ENCODE data around the gene CALML4. TPM values are rescaled to one million over a fixed set of nuclear protein-coding genes. Genes with fewer than 3 reads are reported as not detected.
"Not testable (repeated sequence)": the region's sequence is repeated elsewhere in the genome, so short reads cannot be mapped to it uniquely, and the experiment has no call there.

Gene CALML4, protein sequence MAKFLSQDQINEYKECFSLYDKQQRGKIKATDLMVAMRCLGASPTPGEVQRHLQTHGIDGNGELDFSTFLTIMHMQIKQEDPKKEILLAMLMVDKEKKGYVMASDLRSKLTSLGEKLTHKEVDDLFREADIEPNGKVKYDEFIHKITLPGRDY
- total RNA-seq (2014; rRNA removed), result 2.0 and 2.2 TPM in 2 replicates
- 1.1 TPM for polyA plus RNA-seq (2012)

DNA sequence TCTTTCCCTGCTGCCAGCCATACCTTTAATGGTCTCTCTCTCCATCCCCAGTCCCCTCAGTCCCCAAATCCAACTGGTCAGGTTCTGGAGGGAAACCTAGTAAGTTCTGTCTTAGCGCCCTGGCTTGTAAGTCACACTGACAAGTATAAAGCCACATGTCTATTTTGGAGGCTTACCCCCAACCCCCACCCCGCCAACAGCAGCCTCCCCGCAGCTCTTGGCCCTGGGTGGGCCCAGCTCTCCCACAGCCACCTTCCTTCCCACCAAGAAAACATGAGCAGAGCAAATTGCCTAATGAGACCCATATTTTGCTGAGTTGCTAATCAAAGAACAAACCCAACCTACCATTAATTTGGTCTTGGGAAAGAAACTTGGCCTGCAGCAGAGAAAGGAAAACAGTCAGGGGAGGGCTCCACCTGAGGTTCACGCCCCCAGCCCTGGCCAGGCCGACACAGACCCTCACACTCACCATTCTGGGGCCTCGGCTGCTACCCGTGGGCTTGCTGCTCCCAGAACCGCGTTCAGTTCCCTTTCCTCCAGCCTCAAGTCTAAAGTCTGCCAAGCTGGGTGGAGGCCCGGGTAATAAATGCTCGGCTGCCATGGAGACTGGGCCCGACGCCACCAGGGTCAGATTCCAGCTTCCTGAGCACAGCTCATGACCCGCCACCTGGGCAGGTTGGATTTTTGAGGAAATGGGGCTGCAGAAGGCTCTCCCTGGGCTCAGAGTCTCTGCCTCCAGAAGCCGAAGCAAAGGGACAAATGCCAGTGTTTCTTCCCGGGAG, at the start of gene CALML4:
Gene CALML4, minus strand, starts transcription at position 557 of the 782 bp plus-strand sequence. Its CDS starts 85 bp downstream, at position 472.
- DNase-seq (ENCODE audit: low read depth), result no peak

DNA sequence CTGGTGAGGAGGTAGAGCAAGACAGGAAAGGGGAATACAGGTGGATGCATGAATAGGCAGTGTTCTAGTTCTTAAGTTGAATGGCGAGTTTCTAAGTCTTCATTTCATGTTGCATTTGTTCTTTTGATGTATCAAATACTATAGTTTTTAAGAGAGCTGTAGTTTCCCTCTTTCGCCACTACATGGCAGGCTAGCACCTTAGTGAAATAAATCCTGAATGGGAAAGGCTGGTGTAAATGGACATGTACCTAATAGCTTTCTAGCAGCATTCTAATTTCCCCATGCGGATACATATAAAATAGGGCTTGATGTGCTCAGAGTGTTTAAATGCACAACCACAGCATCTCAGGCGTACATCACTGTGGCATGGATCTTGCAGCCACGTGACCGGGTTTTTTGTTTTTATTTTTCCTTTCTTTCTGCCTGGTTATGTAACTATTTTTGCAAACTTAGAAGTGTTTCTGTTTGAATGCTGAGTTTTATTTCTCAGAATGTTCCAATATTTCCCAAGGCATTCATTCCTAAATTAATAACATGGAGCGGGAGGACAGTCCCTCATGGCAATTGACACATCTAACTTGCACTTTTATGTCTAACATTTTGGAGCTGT, 47.9 kb upstream of the CALML4 start:
- peak; percentile 78 for DNase-seq (ENCODE audit: low read depth)

DNA sequence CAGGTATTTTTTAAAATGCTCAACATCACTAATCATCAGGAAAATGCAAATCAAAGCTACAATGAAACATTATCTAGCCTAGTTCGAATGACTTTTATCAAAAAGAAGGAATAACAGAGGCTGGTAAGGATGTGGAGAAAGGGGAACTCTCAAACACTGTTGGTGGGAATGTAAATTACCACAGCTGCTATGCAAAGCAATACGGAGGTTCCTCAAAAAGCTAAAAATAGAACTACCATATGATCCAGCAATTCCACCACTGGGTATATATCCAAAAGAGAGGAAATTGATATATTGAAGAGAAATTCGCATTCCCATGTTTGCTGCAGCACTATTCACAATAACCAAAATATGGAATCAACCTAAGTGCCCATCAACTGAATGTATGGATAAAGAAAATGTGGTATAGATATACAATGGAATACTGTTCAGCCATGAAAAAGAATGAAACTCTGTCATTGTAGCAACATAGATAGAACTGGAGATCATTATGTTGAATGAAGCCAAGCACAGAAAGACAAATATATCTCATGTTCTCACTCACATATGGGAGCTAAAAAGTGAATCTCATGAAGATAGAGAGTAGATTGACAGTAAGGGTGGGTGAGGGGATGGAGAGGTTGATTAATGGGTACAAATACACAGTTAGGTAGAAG, 44.1 kb upstream of the CALML4 start:
- DNase-seq (ENCODE audit: low read depth), result no peak

- DNase-seq (ENCODE audit: low read depth), result no peak
These were observed 39.1 kb upstream of the CALML4 start for GRCh38 chr15:68244235-68244634.

DNA sequence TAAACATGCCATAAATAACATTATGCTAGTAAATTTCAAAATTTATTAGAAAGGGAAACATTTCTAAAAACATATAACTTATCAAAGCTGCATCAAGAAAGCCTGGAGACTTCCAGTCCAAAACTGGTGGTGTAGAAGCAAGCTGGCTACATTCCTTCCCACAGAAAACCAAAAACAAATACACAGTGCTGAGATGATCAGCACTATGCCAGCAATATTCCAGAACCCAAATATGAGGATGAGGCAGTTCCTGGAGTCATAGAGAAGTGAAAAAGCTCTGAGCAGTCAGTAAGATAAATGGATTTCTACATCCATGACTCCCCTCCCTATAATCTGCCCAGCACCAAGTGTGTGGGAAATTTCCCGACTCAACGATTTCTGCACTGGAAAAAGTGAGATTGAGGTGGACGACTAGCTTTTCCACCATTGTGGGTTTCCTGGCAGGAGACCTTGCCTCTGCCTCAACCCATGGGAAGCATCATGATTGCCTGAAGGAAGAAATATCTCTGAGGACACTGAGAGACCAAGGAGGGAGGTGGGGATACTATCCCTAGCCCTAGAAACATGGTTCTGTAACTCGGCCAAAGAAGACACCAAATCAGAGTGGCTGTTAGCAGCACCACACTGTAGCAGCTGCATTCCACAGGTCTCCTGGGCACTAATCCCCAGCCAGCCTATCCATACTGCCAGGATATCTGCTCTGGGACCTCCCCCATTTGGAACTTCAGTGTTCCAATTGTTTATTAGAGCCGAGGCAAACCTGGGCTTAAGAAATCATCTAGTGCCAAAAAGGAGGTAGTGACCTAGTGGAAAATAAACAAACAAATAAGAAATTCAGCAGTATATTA, 36.2 kb upstream of the CALML4 start:
- DNase-seq (ENCODE audit: low read depth), result no peak

DNA sequence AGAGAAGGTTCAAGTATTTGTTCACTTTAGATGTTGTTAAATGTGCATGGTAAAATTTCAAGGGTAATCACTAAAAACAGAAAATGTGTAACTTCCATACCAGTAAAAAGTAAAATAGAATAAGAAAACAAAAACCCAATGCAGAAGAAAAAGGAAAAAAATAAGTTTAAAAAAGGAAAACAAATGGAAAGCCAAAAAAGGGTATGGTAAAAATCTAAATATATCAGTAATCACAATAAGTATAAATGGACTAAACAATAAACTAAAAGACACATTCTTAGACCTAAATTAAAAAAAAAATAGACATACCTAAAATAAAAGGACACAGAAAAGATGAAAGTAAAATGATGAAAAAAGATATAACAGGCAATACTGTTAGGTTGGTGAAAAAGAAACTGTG, 33.9 kb upstream of the CALML4 start:
- DNase-seq (ENCODE audit: low read depth), result no peak

DNA sequence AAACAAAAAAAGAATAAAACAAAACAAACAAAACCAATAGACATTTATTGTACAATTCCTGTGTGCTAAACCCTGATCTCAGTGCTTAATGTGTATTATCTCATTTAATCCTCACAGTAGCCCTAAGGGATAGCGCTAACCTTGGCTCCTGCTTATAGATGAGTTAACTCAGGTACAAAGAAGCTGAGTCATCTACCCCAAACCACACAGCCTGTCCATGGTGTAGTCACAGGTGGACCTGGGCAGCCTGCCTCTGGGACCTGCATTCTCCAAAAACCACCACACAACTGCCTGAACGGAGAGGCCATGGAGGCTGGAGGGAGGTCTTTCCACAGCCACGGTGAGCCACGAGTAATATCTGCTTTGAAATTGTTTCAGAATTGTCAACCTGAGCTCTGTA, 29.9 kb upstream of the CALML4 start:
- DNase-seq (ENCODE audit: low read depth), result no peak

- not testable (repeated sequence) for DNase-seq (ENCODE audit: low read depth)
These were observed 29.4 kb upstream of the CALML4 start for GRCh38 chr15:68234520-68234919.

DNA sequence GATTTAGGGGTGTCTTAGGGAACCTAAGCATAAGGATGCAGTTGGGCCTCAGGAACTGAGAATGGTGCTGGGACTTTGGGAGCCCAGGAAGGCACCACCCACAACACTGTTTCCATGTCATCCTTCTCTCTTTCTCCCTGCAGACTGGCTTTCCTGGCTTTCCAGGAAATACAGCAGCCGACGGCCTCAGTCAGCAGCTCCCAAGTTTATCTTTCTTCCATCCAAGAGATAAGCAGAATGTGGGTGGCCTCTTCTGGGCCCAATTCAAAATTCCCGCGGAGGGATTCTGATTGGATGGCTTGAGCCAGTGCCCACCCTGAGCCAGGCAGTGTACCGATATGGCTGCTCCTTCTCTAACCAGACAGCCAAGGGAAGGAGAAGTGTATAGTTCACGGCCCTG, 28.9 kb upstream of the CALML4 start:
- DNase-seq (ENCODE audit: low read depth), result no peak

- no peak for DNase-seq (ENCODE audit: low read depth)
These were observed 27.8 kb upstream of the CALML4 start for GRCh38 chr15:68232937-68233336.

- no peak for DNase-seq (ENCODE audit: low read depth)
These were observed 27.3 kb upstream of the CALML4 start for GRCh38 chr15:68232449-68232848.

DNA sequence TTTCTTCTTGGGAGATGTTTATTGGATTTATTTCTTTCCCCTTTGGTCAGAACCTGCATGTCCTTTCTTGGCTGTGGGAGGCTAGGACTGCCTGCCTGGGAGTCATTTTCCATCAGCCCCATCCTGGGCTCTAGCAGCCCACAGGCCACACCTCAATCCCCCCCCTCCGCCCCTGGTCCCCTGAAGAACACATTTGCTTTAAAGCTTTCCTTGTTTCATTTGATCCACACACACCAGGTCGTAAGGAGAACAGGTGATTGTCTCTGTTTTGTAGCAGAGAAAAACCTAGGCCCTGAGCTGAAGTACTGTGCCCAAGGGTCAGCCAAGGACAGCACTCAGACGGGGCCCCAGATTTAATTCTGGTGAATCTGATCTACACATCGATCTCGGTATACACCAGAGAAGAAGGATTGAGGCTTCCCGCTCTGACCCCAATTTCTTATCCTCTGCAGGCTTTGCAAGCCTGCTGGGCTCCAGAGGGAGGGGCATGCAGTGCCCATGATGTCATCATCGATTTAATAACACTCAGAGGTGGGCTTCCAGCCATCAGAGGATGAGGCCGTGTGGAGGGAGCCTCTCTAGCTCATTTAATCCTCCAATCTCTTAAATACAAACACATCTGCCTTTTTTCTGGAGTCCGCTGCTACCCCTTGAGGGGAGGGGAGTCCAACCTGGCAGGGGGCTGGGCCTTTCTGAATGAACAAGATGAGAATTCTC, 26.1 kb upstream of the CALML4 start:
- no peak for DNase-seq (ENCODE audit: low read depth)

DNA sequence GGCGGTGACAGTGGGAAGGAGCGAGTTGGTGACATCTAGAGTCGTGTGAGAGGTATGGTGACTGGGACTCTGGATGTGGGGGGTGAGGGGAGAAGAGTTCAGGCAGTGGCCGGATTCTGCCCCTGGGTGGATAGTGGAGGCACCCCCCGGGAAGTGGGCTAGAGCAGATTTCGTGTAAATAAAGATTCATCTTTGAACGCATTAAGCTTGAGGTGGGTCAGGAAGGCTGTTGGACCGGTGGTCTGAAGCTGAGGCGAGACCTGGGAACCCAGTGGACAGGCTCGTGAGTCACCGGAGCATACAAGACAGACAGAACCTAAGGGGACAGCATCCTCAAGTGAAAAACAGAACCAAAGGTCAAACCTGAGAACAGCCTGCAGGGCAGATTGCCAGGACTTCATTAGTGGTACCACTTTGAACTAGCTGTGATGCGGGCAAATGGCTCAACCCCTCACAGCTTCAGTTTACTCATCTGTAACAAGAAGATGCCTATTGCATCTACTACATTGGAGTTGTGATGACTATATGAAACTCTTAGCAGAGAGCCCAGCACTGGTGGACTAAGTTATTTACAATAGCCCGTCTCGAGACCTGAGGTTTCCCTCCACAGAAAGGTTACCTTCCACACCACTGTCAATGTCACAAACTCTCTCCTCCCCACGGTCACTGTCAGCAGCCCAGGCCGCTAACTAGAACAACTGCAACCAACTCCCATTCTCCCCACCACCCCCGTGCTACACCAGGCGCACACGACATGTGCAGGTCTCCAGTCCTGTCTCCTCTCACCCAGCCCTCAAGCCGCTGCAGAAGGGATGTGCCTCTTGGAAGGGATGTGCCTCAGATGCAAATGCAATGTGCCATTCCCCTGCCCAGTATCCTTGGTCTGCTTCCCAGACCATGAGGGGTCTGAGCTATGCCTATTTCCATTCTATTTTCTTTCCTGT, 25.3 kb upstream of the CALML4 start:
- DNase-seq (ENCODE audit: low read depth), result peak; percentile 26

DNA sequence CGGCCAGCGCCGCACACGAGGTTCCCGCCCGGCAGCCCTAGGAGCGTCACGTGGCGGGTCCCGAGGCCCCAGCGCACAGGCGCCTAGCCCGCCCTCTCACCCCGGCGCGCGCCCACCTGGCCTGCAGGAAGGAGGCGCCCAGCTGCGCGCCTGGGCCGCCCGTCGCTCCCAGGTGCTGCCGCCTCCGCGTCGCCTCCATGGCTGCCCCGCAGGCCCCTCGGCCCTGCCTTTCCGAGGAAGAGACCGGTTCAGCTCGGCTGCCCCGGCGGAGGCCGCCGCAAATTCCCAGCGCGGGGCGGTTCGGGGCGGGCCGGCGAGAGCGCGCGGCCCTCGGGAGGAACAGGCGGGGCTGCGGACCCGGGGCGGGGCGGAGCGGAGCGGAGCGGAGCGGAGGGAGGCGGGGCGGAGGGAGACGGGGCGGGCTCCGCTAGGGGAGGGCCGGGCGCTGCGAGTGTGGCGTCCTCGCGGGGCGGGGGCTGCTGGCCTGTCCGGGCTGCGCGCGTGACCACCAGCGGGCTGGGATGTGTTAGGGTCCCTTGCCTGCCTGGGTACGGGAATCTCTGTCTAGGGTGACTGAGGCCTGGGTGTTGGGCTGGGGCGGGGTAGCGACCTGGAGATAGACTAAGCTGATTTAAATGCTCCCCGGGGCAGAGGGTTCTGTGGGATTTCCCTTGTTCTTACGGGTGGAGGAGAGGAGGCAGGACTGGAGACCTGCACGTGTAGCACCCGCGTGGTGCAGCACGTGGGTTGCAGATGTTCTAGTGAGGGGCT, 24.4 kb upstream of the CALML4 start, which contains the start of gene CLN6:
Gene CLN6, minus strand, starts transcription at position 343 of the 771 bp plus-strand sequence. Its CDS starts 144 bp downstream, at position 199.
- DNase-seq (ENCODE audit: low read depth), result peak; percentile 75

DNA sequence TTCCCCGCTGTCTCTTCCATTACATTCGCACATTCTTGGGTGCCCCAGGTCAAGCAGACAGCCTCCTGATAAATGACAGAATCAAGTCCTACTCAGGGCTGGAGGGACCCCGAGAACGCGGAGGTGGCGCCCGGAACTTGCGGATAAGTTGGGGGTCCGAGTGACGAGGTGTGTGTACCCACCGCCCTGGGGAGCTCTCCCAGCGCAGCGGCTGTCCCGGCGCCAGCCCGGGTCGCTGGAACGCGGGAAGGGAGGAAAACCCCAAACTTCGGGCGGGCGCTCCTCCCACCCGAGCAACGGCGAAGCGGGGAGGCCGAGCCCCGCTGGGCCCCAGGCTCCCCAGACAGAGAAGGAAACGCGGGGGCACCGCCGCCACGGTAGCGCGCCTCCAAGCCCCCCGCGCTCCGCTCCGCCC, 23.8 kb upstream of the CALML4 start:
- no peak for DNase-seq (ENCODE audit: low read depth)

- peak; percentile 19 for DNase-seq (ENCODE audit: low read depth)
These were observed 23.2 kb upstream of the CALML4 start for GRCh38 chr15:68228143-68228970.

DNA sequence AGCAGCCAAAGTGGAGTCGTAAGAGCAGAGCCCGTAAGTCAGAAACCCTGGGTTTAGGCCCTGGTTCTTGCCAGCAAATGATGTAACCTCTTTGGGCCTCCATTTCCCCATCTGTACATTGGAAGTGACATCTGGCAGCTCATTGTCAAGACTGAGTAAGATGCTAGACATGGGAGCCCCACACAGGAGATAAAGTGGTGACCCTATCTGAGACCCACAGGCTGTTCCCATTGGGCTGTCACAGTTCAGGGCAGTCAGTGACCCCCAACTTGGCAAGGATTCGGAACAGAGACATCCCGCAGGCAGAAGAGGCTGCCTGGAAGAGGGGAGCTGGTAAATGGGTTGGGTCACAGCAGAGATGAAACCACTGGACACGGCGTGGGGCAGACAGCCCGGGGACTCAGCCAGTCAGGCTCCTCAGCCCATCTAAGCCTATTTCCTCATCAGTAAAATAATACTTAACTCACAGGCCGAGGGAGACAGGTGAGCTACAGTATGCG, 22.6 kb upstream of the CALML4 start:
- no peak for DNase-seq (ENCODE audit: low read depth)

Data from LHCN-M2 (cell line).